DOHH2 (cell line): ENCODE measurements around the gene OXCT1.

Experiments used
- EZH2phosphoT487 ChIP-seq: fragments of 200-600 bp; sonication (generic); IDR thresholded peaks from 2 replicates; pipeline ENCODE4 v1.6.1; 2017; ENCODE audit warnings: borderline replicate concordance, mild to moderate bottlenecking, antibody characterized with exemption, low read length, moderate library complexity, mixed read lengths
- TF ChIP-seq, protein P1 (sequence below): fragments of 200-600 bp; sonication (generic); IDR thresholded peaks from one replicate; pipeline ENCODE4 v1.5.1; 2014; ENCODE audit warnings: antibody characterized with exemption, mild to moderate bottlenecking, low read depth, low read length; ENCODE audit not compliant: poor library complexity, severe bottlenecking

DNA sequence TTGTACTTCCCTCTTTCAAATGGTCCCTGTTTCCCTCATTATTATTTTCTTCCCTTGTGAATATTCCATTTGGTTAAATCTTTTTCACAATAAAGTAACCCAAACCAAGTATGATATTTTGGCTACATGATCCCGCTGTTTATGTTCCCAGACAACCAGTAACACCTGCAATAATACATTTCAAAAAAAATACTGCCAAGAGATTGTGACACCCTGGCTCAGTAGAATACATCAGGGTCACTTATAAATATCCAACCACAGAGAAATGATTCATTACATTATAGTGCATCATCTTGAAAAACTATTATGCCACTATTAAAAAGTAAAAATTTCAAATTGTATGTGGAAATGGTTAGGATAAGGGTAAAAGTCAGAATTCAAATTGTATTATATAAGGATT is 7.2 kb upstream of the OXCT1 start:
- TF ChIP-seq, protein P1, sequence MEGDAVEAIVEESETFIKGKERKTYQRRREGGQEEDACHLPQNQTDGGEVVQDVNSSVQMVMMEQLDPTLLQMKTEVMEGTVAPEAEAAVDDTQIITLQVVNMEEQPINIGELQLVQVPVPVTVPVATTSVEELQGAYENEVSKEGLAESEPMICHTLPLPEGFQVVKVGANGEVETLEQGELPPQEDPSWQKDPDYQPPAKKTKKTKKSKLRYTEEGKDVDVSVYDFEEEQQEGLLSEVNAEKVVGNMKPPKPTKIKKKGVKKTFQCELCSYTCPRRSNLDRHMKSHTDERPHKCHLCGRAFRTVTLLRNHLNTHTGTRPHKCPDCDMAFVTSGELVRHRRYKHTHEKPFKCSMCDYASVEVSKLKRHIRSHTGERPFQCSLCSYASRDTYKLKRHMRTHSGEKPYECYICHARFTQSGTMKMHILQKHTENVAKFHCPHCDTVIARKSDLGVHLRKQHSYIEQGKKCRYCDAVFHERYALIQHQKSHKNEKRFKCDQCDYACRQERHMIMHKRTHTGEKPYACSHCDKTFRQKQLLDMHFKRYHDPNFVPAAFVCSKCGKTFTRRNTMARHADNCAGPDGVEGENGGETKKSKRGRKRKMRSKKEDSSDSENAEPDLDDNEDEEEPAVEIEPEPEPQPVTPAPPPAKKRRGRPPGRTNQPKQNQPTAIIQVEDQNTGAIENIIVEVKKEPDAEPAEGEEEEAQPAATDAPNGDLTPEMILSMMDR, result no peak
- TF ChIP-seq EZH2phosphoT487, result no peak
